SW 1271 (cell line): ENCODE data around the gene APOB.

Source experiments
- DNase-seq, 2 experiments: peaks; one replicate each; lab custom pipeline; 2025; lab: John Stamatoyannopoulos, UW

Gene APOB

DNA sequence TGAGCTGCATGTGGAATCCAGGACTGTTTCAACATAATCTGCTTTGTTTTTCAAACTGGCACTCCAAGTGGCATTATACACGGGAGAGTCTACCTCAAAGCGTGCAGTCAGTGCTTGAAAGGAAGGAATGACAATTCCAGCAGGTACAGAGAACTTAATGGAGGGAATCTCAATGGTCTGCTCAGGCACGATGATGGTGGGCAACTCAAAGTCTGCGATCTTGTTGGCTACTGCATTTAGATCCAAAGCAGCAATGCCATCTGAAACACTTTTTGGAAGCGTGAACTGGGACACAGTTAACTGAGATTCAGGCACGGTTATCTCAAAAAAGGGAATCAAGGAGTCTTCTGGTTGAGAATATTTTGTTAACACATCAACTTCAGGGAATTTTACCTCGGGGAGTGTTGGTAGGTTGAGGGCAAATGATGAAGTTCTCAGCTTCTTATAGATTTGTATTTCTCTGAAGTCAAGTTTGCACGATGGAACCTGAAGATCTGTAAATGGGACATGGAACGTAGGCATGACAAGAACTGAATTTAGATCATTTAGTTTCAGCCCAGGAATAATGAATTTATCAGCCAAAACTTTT, 38.7 kb downstream of the APOB start:
- no peak for DNase-seq

DNA sequence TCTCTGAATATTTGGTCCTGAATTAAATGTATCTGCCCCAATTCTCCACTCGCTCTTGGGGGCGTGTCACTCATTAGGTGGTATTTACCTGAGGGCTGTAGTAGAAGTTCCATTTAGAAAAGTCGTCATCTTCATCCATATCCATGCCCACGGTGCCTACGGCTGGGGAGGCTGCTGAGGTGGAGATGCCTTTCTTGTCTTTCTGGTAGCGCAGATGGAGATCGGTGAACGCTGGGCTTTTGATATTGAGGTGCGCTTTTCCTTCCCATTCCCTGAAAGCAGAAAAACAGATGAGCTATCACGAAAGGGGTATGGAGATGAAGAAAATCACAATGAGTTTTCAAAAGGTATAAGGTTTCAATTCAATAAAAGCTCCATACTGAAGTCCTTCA, 39.7 kb downstream of the APOB start:
- DNase-seq, result no peak

DNA sequence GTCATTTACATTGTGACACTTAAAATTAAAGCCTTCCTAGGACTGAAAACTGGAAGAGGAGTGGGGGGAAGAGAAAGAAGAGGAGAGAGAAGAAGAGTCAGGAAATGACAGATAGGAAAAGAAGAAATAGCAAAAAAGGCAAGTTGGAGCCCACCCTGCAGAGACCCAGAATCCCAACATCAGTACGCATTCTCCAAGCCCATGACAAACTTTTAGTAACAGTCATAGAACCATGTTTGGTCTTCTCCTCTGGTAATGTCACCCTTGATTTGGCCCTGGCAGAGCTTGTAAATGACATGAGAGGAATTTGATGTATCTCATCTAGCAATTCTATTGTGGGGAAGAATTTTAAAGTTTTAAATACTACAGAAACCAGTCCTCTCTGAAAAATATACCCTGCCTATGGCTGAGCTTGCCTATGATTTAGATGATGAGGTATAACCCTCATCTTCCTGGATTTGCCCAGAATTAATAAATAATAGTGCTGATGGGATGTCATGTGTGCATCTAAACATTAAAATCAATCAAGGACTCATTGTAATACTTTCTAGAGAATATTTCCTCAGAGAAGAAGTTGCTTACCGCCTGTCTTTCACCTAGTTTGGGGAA, 40.2 kb downstream of the APOB start:
- no peak for DNase-seq

DNA sequence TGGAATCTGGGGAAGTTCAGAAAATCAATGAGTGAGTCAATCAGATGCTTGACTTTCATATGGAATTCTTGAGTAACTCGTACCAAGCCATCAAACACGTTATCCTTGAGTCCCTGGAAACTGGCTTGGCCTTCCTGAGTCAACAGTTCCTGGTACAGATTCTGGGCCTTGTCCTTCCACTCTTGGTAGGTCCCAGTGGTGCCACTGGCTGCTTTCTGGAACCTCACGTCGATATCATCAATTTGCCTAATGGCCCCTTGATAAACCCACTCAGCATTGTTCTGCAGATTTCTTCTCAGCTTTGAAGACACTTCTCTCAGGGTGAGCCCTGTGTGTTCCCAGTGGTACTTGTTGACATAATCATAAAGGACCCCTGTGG, 41.1 kb downstream of the APOB start:
- DNase-seq, result no peak

DNA sequence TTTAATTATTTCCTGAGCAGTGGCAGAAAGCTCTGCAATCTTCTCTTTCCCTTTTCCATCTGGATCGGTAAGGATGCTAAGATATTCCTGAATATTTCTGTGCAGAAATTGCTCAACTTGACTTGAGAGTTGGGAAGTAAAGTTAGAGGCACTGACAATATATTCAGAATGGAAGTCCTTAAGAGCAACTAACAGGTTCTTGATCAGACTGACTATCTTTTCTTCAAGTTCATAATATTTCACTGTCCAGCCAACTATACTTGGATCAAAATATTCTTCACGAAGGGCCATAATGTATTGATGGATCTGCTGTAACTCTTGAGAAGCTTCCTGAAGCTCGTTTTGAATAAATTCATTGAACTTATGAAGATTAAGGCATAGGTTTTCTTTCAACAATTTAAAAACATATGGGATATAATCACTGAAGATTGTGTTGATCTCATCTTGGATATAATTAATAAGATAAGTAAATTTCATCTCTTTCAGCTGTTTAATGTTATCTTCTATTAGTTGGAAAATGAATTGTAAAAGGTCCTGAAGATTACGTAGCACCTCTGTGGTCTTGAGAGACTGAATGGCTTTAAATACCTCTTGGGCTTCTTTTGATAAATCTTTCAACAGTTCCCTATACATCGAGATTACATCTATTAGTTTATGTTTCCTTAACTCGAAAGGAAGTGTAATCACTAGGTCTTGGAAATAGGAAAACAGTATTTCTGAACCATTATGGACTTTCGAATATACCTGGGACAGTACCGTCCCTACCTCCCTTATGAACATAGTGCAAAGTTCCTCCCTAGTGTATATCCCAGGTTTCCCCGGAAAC, 41.7 kb downstream of the APOB start:
- no peak for DNase-seq

DNA sequence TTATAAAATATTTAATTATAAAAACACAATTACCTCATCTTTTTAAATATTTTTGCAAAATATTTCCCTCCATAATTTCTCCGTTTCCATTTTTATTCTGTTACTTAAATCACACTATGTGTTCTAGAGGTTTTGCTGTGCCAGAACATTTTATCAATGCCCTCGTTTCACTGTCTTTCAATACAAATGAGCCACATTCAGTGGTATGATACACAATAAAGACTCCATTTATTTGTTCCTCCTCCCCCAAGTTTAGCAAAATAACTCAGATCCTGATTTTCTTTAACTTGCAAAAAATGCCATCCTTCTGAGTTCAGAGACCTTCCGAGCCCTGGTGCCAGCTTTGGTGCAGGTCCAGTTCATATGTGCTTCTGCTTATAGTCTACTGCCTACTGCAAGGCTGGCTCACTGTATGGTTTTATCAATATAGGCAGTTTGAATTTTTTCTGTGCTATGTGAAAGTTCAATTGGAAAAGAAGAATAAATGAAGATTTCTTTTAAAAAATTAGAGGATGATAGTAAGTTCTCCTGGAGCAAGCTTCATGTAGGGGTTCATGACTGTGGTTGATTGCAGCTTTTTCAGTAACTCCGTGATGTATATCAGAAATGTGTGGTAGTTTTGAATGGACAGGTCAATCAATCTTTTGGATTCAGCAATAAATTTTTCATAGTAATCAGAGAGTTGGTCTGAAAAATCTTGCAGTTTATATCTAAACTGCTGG, 42.5 kb downstream of the APOB start:
- no peak for DNase-seq

DNA sequence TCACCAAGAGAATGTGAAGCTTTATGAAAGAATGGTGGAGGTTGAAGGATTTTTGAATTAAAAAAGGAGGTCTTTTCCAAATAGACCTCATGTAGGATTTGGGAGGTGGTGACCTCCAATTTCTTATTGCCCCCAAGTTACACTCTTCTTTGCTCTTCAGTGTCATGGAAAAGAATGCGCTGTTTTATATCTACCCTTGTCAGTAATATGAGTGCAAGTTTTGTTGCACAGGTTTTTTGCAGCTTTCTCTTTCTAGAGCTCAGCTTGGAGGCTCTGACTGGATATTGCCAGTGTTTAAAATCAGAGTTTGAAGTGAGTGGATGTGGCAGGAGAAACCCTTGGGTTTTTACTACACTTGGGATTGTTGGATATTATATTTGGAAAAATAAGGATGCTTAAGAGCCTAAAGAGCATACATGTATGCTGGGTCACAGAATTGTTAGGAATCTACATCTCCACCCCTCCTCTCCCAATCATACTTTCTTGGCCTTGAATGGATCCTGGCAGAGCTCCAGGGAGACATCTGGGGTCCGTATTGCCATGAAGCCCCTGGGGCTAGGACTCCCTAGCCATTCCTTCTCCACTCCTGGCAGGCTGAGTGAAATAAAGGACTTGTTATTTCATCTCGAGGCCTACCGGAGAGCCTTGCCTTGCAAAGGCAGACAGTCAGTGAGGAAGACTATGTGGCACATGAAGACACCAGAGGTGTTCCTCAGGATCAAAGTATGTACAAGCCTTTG, 43.8 kb downstream of the APOB start:
- DNase-seq, result no peak

DNA sequence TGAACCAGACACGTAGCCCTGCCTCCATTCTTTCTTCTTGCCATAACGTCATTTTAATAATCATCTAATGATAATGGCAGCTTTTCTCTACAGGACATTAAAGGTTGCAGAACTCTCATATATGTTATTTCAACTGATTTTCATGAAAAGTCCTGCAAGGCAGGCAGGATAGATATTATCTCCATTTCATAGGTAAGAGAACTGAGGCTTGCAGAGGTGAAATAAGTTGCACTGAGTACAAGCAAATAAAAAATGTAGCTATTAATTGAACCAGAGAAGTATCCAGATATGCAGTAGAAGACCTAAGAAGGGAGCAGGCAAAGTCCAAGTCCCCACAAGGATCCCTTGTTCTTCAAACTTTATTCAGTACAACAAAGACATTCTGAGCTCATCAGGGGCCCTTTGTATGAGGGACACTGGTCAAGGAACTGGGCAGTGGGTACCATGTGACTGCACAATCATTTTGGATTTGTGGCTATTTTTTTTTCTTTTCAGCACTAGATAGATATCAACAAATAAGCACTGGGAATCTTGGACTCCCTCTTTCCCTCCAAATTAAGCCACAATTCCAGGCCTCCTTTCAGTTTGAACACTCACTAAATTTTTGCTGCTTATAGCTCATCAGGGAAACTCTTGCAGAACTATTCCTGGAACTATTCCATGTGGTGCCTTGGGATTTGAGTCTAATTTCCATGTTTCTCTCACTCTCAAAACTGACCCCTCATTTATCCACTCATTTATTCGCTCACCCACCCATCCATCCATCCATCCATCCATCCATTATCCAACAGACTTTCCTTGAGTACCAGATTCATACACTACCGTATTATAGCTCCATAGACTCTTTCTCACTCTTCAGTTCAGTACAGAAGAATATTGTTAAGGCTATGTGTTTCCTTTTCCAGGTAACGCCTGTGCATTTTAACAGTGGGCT, 44.6 kb downstream of the APOB start:
- DNase-seq, result no peak

DNA sequence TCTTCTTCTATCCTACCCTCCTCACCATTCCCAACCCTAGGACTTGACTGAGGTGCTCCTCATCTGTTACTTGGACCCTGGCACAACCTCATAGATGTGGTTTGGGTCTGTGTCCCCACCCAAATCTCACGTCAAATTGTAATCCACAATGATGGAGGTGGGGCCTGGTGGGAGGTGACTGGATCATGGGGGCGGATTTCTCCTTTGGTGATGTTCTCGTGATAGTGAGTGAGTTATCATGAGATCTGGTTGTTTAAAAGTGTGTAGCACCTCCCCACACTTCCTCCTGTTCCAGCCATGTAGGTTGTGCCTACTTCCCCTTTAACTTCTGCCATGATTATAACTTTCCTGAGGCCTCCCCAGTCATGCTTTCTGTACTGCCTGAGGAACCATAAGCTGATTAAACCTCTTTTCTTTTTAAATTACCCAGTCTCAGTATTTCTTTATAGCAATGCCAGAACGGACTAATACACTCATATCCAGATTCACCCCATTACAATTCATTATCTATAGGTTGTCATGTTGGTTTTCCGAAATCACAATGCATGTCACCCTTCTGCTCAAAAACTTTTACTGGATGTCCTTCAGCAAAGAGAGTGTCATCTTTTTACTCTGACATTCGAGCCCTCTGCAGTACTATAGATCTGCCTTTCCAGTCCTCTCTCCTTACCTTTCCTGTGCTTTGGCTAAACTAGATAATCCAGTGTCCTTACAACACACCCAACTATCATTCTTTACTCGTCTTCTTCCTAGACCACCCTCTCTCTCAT, 45.7 kb downstream of the APOB start:
- DNase-seq, result no peak

DNA sequence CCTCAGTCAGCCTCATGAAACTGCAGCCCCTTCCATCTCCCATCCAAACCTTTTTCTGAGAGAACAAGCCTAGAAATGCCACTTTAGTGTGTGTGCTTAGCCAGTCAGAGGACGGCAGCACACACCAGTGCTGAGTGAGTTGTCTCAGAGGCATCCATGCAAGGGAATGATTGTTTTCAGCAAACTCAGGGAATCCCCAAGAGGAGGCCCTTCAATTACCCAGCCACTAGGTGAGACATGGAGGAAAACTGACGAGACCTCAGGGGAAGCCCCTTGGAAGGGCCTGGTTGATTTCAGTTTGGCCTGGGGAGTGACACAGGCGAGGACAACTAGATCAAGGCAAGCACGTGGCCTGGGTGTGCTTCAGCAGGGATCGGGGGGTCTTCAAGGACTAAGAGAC, 49.7 kb downstream of the APOB start:
- no peak for DNase-seq

DNA sequence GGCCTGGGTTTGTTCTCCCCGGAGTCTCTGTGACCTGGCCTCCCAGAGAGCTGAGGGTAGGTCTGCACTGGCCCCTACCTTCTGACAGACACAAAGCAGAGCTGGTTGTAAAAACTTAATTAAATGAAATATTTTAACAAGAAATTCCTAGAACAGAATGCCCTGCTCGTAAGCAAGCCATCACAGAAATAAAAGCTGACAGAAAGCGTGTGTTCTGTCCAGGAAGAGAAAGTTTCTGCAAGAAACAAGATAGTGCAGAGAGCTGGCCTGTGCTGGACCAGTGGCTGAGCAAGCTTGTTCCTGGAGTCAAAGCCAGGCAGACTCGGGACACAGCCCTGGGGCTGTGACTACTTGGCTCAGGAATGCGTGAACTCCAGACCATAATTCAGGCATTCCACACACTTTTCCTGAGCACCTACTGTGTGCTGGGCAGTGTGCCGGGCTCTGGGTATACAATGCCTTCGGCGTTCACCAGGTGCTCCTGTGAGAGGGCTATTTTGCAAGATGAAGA, 51.6 kb downstream of the APOB start:
- DNase-seq, result no peak

DNA sequence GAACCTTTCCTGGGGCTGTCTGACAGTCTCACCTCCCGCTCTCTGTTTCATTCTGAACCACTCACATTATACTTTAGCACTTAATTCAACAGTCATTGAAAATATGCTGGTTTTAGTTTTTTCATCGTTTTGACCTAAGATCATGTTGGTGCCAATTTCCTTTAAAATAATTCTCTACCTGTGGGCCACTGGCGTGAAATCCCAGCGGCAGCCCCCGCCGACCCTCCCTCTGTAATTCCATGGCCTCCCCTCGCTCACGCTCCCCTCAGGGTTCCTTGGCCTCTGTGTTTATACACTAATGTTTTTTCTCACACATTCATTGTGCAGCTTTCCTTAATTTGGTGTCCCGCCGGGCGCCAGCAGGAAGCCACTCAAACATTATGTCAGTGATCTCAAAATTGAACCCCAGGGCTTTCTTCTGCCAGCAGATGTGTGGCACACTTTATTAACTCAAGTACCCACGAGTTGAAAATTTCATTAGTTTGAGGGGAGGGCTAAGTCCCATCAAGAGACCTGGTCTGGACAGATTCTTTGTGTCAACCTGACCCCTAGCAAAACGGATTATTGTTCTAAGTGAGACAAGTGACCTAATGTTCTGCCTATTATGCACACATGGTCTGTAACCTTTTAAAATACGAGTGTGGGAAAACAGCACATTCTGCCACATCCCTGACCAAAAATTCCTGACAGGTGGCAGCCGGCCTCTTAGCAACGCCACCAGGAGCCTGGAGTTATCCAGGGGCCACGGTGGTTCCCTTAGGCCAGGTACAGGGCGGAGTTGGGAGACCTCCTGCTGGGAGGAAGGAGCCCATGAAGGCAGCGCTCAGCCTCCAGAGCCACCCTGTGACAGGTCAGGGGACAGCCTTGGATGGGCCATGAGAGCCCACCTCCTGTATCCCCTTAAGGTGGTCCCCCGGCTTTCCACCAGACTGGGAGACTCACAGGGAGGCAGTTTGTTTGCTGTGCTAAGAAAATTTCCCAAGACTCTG, 53.1 kb downstream of the APOB start:
- DNase-seq, result no peak

DNA sequence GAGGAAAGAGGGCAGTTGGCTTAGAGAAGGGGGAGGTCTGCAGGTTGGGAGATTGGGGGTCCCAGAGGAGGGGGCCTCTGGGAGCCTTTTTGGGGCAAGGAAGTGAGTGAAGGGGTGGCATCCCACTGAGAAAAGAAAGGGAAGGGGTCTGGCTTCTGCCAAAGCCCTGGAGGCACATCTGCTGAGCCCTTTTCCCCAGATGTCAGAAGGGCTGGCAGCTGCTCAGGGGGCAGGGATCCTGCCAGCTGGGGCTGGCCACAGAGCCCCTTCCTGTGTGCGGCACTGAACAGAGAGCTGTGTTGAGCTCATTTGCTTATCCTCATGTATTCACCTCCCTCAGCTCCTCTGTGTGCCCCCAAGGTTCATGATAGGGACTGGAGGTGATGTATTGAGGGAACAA, 54.5 kb downstream of the APOB start:
- no peak for DNase-seq

DNA sequence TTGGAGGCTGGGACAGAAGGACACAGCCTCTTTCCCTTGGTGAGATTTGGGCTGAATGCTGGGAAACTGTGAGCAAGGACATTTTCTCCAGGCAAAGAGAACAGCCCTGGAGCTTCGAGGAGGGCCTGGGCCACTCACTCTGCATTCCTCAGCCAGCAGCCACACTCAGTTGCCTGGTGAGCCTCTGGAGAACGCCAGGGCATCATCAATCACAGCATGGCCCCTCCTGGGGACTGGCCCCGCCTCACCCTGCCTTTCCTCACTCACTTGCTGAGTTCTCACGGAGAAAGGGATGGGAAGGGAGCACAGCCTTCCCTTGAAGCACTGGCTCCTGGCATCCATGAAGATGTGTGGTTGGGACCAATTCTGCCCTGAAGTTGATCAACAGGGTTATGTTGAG, 55.0 kb downstream of the APOB start:
- DNase-seq, result no peak

DNA sequence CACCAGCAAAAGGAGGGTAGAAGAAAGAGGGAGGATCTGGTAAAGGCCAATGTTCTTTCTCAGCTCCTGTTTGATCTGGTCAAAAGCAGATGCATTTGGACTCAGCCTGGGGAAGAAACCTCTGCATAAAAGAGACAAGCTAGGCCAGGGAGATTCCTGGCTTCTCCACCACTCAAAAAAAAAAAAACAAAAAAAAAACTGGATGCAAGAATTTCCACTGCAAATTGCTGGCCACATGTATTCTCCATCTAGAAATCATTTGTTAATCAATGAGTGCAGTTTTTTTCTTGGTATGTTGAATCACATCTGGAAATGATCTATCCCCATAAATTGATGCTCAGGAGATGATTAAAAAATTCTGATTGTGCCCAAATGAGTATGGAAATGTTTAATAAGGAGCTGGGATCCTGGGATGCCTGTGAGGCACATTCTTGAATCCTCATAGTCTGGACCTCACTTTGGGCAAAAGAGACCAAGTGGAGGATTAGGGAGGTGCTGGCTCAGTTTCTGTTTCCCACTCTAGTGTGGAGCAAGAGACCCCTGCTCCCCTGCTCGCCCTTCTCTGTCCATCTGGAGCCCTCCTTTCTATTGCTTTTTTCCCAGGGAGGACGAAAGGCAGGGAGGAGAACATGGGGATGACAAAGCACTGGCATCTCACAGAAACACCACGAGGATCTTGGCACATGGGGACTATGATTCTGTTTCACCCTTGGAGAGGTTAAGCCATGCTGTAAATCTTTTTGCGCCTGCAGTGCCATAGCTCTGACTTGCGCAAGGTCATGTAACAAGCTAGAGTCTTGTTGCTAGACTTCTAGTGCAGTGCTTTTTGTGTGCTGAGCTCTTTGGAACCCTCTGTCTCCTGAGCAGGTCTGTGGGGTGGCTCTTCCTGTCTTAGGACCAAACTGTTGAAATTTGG, 57.6 kb downstream of the APOB start:
- DNase-seq, result no peak

DNA sequence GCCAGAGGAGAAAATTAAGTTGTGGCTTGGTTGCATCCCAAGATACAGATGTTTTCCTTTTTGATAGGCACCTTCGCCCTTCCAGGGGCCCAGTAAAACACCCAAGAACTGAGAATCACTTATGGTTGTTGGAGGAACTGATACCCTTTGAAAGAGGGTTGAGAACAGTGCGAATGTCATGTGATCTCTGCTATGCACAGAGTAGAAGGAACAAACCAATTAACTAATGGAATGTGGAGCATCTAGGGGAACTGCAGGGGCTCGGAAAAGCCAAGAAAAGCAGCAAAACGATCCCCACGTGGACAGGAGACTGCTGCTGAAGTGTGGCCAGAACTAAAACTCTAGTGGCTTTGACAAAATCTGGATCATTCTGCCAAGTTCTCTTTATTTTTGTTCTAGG, 58.8 kb downstream of the APOB start:
- no peak for DNase-seq

DNA sequence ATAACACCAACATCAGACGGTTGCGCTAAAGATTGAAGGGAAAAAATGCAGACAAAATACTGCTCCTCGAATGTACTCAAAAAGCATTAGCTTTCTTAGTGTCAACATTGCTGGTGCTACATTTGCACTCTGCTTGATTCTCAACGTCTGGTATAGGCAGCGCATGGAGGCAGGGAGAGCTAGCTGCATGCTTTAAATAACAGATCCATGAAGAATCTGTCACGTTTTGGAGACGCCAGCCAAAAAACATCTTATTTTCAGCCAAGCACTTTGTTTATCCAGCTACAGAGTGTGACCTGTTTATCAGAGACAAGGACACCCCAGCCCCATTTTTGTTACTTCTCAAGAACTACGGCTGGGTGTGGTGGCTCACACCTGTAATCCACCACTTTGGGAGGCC, 59.5 kb downstream of the APOB start:
- DNase-seq, result no peak

DNA sequence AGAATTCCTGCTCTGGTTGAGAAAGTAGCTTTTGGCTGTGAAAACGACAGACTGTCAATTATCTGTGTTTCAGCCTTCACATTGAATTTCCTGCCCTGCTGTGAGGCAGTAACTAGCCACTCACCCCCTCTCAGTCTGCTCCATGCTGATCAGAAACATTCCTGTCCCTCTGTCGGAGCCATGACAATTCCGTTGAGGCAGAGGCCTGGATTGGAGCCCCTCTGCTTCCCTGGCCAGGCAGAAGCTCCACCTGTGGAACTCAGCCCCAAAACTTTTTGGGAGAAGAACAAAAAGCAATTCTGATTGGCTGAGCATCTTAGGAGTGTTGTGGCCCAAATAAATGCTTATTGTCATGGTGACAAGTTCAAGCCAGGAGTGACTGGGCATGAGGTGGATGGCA, 60.0 kb downstream of the APOB start:
- DNase-seq, result no peak
